GM11168 (cell line): ENCODE results near the gene KIAA0232.
"Not testable (repeated sequence)": the region's sequence is repeated elsewhere in the genome, so short reads cannot be mapped to it uniquely, and the experiment has no call there.

ENCODE experiments used
- in situ Hi-C: fragments of 300-500 bp; cut with MboI; formaldehyde crosslinking; loops from one replicate; pipeline ENCODE4 v1.12.0; 2022; ENCODE audit warnings: low sequenced_read_pairs; ENCODE audit not compliant: unreplicated experiment

KIAA0232 gene

GRCh38 chr4:6874981-6875380 lies 92.5 kb downstream of the KIAA0232 start:
- in situ Hi-C loops: no loop called here

DNA sequence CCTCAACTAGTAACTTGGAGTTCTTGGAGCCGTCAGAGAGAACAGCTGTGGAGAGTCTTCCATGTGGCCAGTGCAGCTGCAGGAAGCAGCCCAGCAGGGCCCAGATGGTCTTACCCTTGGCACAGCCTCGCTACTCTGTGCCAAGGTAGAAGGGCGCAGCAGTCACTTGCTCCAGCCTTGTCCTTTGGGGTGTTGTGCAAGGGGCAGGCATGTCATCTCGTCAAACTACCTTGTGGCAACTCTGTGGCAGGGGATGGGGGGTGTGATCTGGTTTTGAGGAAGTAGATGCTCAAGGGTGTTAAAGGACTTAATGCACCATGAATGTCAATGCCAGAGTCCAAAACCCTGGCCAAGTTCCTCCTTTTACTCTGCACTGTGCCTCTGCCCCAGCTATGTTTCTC lies 92.9 kb downstream of the KIAA0232 start:
- in situ Hi-C loops: no loop called here

GRCh38 chr4:6876440-6876839 lies 93.9 kb downstream of the KIAA0232 start:
- in situ Hi-C loops: no loop called here

- in situ Hi-C loops: no loop called here
Observed at GRCh38 chr4:6877067-6877466, 94.5 kb downstream of the KIAA0232 start.

DNA sequence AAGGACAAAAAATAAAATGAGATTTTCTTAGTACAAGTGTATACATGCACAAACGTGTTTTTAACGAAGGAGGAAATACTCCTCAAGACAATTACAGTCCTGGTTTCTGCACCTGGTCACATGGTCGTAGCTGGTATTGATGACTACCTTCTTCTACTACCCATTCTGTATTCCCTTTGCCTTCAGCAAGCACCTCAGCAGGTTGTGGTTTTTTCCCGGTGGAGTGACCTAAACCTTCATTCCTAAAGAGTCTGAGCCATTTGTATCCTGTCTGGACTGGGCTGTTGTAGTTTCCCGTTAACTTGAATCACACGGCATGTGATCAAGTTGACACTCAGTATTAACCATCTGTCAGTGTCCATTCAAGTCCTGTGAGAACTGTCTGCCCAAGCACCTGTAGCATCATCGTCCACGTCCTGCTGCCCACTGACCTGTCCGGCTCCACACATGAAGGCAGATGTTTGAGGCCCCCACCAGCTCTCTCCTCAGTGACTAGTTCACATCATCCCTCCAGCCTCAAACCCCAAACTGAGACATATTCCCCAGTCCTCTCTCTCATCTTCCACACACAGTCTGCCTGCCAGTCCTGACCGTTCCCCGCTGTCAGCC lies 96.0 kb downstream of the KIAA0232 start:
- in situ Hi-C loops: no loop called here

DNA sequence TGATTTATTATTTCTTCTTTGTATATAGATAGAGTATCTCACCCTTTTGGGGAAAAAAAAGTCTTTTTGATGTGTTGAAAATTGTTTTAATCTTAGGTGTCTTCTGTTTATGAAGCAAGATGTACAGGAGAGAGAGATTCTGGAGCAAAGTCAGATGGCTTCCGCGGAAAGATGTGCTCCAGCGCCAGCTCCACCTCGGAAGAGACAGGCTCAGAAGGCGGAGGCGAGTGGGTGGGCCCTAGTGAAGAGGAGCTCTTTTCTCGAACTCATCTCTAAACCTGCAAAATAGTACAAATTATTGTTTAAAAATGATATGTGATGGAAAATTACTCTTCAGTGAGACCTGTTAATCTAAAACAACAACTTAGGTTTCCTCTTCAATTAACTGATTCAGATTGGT lies 98.2 kb downstream of the KIAA0232 start:
- in situ Hi-C loops: no loop called here

GRCh38 chr4:6881908-6882307 lies 99.4 kb downstream of the KIAA0232 start:
- in situ Hi-C loops: no loop called here

DNA sequence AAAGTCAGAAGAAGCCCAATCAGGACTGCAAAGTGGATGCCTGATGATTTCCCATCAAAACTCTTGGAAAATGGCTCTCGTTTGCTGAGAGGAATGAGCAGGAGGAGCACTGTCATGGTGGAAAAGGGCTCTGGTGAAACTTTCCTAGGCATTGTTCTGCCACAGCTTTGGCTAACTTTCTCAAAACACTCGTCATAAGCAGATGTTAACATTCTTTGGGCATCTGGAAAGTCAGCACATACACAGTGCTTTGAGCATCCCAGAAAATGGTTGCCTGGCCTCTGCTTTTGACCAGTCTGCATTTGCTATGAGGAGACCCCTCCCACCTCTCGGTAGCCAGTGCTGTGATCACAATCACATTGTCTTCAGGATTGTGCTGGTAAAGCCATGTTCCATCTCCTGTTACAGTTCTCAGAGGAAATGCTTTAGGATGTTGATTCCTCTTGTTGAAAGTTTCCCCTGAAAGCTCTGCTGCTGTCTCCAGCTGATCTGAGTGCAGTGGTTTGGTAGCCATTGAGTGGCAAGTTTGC lies 101.9 kb downstream of the KIAA0232 start:
- in situ Hi-C loops: no loop called here

GRCh38 chr4:6885953-6886557 lies 103.5 kb downstream of the KIAA0232 start:
- in situ Hi-C loops: no loop called here

- in situ Hi-C loops: no loop called here
Observed at GRCh38 chr4:6886886-6887285, 104.4 kb downstream of the KIAA0232 start.

DNA sequence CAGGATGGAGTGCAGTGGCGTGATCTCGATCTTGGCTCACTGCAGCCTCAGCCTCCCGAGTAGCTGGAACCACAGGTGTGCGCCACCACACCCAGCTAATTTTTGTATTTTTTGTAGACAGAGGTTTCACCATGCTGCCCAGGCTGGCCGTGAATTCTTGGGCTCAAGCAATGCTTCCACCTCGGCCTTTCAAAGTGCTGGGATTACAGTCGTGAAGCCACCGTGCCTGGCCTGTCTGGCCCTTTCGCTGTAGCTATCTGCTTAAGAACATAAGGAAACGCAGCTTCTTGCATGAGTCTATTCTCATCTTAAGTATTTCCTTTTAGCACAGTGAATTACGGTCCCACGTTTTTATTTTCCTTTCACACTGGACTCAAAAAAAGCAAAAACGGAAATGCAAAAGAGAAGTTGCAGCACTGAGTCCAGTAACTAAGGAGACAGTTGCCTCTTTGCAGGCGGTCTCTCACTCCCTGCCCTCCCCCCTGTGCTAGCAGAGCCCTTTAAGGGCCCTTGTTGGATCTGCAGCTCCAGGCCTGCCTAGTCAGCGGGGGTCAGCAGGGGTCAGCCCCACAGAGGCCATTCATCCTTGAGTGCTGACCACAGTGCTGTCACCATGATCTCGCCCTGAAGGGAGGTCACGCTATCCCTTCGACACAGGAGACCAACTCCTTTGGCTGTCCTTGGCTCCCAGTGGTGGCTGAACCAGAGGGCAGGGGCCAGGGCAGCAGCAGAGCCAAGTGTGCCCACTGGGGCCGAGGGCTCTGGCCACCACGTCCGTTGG lies 105.3 kb downstream of the KIAA0232 start:
- in situ Hi-C loops: no loop called here

- in situ Hi-C loops: no loop called here
Observed at GRCh38 chr4:6888506-6889071, 106.1 kb downstream of the KIAA0232 start.

GRCh38 chr4:6889101-6889735 lies 106.7 kb downstream of the KIAA0232 start:
- in situ Hi-C loops: no loop called here

GRCh38 chr4:6889736-6890324 lies 107.3 kb downstream of the KIAA0232 start:
- in situ Hi-C loops: no loop called here

DNA sequence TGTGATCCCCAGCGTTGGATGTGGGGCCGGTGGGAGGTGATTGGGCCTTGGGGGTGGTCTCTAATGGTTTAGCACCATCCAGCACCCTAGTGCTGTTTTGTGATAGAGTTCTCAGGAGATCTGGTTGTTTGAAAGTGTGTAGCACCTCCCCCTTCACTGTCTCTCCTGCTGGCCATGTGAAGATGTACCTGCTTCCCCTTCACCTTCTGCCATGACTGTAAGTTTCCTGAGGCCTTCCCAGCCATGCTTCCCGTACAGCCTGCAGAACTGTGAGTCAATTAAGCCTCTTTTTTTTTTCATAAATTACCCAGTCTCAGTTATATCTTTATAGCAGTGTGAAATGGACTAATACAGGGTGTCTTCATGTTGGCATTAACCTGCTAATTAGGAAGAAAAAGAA lies 107.8 kb downstream of the KIAA0232 start:
- in situ Hi-C loops: no loop called here

- in situ Hi-C loops: not testable (repeated sequence)
Observed at GRCh38 chr4:6890971-6891370, 108.4 kb downstream of the KIAA0232 start.

GRCh38 chr4:6891436-6892170 lies 109.1 kb downstream of the KIAA0232 start:
- in situ Hi-C loops: no loop called here

DNA sequence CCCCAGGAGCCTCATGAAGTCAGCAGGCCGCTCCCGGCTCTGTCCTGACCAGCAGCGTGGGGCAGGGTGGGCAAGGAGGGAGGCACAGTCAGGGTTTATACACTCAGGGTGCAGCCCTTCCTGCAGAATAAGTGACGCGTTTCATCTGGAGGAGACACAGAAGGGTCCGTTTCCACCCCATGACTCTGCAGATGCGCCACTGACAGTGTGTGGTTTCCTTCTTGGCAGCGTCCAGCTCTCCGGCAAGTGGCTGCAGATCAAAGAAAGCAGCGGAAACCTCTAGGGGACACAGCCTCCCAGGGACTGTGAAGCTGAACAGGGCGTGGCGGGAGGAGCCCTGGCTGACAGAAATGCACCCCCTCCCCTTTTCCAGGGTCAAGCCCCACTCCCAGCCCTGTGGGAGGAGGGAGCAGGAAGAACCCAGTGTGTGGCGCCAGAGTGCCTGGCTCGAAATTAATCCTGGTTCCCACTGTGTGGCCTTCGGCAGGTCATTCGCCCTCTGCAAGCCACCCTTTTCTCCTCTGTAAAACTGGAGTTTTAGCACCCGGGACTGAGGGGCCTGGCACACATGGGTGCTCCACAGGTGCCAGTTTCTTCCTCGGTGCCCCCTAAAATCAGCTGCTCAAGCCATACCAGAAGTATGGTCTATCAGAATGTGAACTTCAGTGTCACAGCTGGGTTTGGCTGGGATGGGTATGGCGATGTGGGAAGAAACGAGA lies 109.8 kb downstream of the KIAA0232 start:
- in situ Hi-C loops: no loop called here

DNA sequence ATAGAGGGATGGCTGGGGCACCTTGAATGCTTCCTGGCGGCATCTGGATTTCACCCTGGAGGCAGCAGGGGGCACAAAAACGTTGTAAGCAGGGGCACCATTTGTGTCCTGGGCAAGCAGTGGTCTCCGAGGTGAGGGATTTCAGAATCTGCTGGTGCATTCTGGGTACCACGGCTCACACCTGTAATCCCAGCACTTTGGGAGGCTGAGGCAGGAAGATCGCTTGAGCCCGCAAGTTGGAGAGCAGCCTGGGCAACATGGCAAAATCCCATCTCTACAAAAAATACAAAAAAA lies 110.3 kb downstream of the KIAA0232 start:
- in situ Hi-C loops: no loop called here
